GM18861 (cell line): ENCODE results near the gene REV1.
A peak's percentile ranks its signal among the peaks of the same experiment; 100 is the strongest.
"Not testable (repeated sequence)": the region's sequence is repeated elsewhere in the genome, so short reads cannot be mapped to it uniquely, and the experiment has no call there.

ENCODE experiments used
- ATAC-seq: cut with Tn5 transposase; IDR thresholded peaks from one replicate; pipeline ENCODE4 v1.9.1; 2021; ENCODE audit not compliant: unreplicated experiment

REV1 gene

GRCh38 chr2:99365661-99366060 is 124.2 kb downstream of the REV1 start:
- ATAC-seq, result no peak

DNA sequence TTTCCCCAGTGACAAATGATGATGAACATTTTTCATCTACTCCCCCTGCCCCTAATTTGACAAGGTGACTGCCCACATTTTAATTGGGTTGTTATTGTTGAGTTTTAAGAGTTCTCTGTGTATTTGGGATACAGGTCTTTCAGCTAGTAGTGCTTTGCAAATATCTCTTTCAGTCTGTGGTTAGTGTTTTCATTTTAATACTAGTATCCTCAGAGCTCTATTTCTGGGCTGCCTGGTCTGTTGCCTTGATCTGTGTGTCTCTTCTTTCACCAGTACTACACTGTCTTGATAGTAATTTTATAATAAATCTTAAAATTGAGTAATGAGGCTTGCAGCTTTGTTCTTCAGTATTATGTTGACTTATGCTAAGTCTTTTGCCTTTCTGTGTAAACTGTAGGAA is 133.0 kb downstream of the REV1 start:
- ATAC-seq, result peak; percentile 62

- ATAC-seq, result not testable (repeated sequence)
Measured at GRCh38 chr2:99354825-99355224, 135.0 kb downstream of the REV1 start.

DNA sequence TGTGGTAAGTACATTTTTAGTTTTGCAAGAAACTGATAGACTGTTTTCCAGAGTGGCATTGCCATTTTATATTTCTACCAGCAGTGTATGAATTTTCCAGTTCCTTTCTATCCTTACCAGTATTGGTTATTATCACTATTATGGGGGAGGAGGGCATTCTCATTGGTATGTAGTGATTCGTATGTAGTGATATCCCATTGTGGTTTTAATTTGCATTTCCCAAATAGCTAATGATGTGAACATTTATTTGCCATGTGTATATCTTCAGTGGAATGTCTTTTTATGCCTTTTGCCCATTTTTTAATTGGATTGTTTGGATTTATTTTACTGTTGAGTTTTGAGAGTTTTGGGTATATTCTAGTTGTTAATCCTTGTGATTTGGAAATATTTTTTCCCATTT is 135.7 kb downstream of the REV1 start:
- no peak for ATAC-seq
